RWPE2 (cell line): ENCODE data around the gene LHX5.

Source experiments
- ATAC-seq: fragments of 200-7000 bp; cut with Tn5 transposase; 3 replicates; pipeline ENCODE4 v1.9.1; 2021; ENCODE audit warnings: low read depth
- DNase-seq: peaks from one replicate; pipeline ENCODE4 v3.0.0-alpha.2; 2020; ENCODE audit warnings: low spot score
- H3K27ac ChIP-seq: fragments of 450-650 bp; 2 replicates; pipeline ENCODE4 v1.5.1; 2017; ENCODE audit warnings: mild to moderate bottlenecking; ENCODE audit not compliant: poor library complexity, severe bottlenecking
- H3K27me3 ChIP-seq: fragments of 250-450 bp; sonication (Bioruptor Pico); 2 replicates; pipeline ENCODE4 v1.5.1; 2021; ENCODE audit warnings: mild to moderate bottlenecking, moderate library complexity; ENCODE audit not compliant: insufficient read depth, poor library complexity, severe bottlenecking
- H3K36me3 ChIP-seq: fragments of 250-450 bp; sonication (Bioruptor Pico); 2 replicates; pipeline ENCODE4 v1.5.1; 2020; ENCODE audit warnings: low read depth, mild to moderate bottlenecking, moderate library complexity
- H3K4me1 ChIP-seq: fragments of 250-450 bp; sonication (Bioruptor Pico); 2 replicates; pipeline ENCODE4 v1.5.1; 2021; ENCODE audit warnings: mild to moderate bottlenecking, moderate library complexity; ENCODE audit not compliant: insufficient read depth, poor library complexity, severe bottlenecking
- H3K4me3 ChIP-seq: fragments of 250-450 bp; sonication (Bioruptor Pico); 2 replicates; pipeline ENCODE4 v1.5.1; 2021; ENCODE audit warnings: mild to moderate bottlenecking, moderate library complexity; ENCODE audit not compliant: severe bottlenecking
- H3K9me3 ChIP-seq: fragments of 250-450 bp; sonication (Bioruptor Pico); 2 replicates; pipeline ENCODE4 v1.5.1; 2021; ENCODE audit warnings: mild to moderate bottlenecking, moderate library complexity; ENCODE audit not compliant: severe bottlenecking
- CTCF ChIP-seq: fragments of 450-650 bp; IDR thresholded peaks from one replicate; pipeline ENCODE4 v1.5.1; 2017; ENCODE audit warnings: mild to moderate bottlenecking, moderate library complexity; ENCODE audit not compliant: poor library complexity, severe bottlenecking

LHX5 gene

GRCh38 chr12:113439301-113439597, 32.4 kb downstream of the LHX5 start:
- H3K4me1 ChIP-seq, result no peaks in the 10 kb centered on the region
- ATAC-seq (no peak), DNase-seq (no peak)
- H3K4me3 ChIP-seq, result no peak overlapping the region
- TF ChIP-seq CTCF, result no peak
- H3K9me3 ChIP-seq, result no peaks in the 10 kb centered on the region
- no peak overlapping the region for H3K27ac ChIP-seq
- H3K27me3 ChIP-seq, result peaks cover 5% of the 10 kb centered on the region
- no peaks in the 10 kb centered on the region for H3K36me3 ChIP-seq

GRCh38 chr12:113438523-113439300, 33.0 kb downstream of the LHX5 start:
- H3K4me1 ChIP-seq, result no peaks in the 10 kb centered on the region
- ATAC-seq, result no peak

GRCh38 chr12:113437729-113438100, 34.0 kb downstream of the LHX5 start:
- H3K36me3 ChIP-seq, result no peaks in the 10 kb centered on the region
- no peak overlapping the region for H3K4me3 ChIP-seq
- H3K27ac ChIP-seq, result no peak overlapping the region
- no peak for TF ChIP-seq CTCF
- no peaks in the 10 kb centered on the region for H3K9me3 ChIP-seq
- H3K4me1 ChIP-seq, result no peaks in the 10 kb centered on the region
- no peak for DNase-seq
- peaks cover 5% of the 10 kb centered on the region for H3K27me3 ChIP-seq
- no peak for ATAC-seq

More at GRCh38 chr12:113438523-113439300, 33.0 kb downstream of the LHX5 start:
- Histone ChIP-seq H3K36me3 (no peaks in the 10 kb centered on the region), H3K4me3 (no peak overlapping the region), H3K27me3 (peaks cover 5% of the 10 kb centered on the region), H3K27ac (no peak overlapping the region), H3K9me3 (no peaks in the 10 kb centered on the region)
- TF ChIP-seq CTCF, result no peak
- DNase-seq, result no peak

- peaks cover 5% of the 10 kb centered on the region for H3K27me3 ChIP-seq
- no peaks in the 10 kb centered on the region for H3K36me3 ChIP-seq
- H3K4me1 ChIP-seq, result no peaks in the 10 kb centered on the region
- no peaks in the 10 kb centered on the region for H3K9me3 ChIP-seq
- H3K4me3 ChIP-seq, result no peak overlapping the region
- ATAC-seq (no peak), DNase-seq (no peak)
- H3K27ac ChIP-seq, result no peak overlapping the region
- TF ChIP-seq CTCF, result no peak
Measured at GRCh38 chr12:113436993-113437728, 34.5 kb downstream of the LHX5 start.

- no peak for ATAC-seq
- peaks cover 5% of the 10 kb centered on the region for H3K27me3 ChIP-seq
- H3K4me1 ChIP-seq, result no peaks in the 10 kb centered on the region
- no peak for TF ChIP-seq CTCF
- no peak overlapping the region for H3K4me3 ChIP-seq
- H3K27ac ChIP-seq, result no peak overlapping the region
- no peaks in the 10 kb centered on the region for H3K36me3 ChIP-seq
- DNase-seq, result no peak
- no peaks in the 10 kb centered on the region for H3K9me3 ChIP-seq
Measured at GRCh38 chr12:113436586-113436985, 35.1 kb downstream of the LHX5 start.
